Smooth muscle cell (in vitro differentiated cells): ENCODE measurements around the gene GPR148. TPM values are rescaled to one million over a fixed set of nuclear protein-coding genes. Genes with fewer than 3 reads are reported as not detected.
A peak's percentile ranks its signal among the peaks of the same experiment; 100 is the strongest.

ENCODE experiments used
- DNase-seq: peaks from one replicate; lab custom pipeline; 2025; ENCODE audit not compliant: unreplicated experiment; lab: John Stamatoyannopoulos, UW
- H2AFZ ChIP-seq: fragments of 200-600 bp; sonication (generic); 2 replicates; pipeline ENCODE4 v1.6.0; 2016; ENCODE audit warnings: antibody characterized with exemption, low read depth, mild to moderate bottlenecking
- H3F3A ChIP-seq: fragments of 200-600 bp; sonication (generic); 2 replicates; pipeline ENCODE4 v1.6.0; 2017; ENCODE audit warnings: antibody characterized with exemption, low read depth
- H3K27ac ChIP-seq: fragments of 200-600 bp; sonication (generic); 2 replicates; pipeline ENCODE4 v1.5.1; 2016; ENCODE audit warnings: low read depth, mild to moderate bottlenecking
- H3K27me3 ChIP-seq: fragments of 200-600 bp; sonication (generic); 2 replicates; pipeline ENCODE4 v1.6.1; 2016; ENCODE audit warnings: low read depth, mild to moderate bottlenecking
- H3K36me3 ChIP-seq: fragments of 200-600 bp; sonication (generic); 2 replicates; pipeline ENCODE4 v1.5.1; 2016; ENCODE audit warnings: low read depth
- H3K4me1 ChIP-seq: fragments of 200-600 bp; sonication (generic); 2 replicates; pipeline ENCODE4 v1.5.1; 2016; ENCODE audit warnings: low read depth
- H3K4me2 ChIP-seq: fragments of 200-600 bp; sonication (generic); 2 replicates; pipeline ENCODE4 v1.6.0; 2016; ENCODE audit warnings: mild to moderate bottlenecking
- H3K4me3 ChIP-seq: fragments of 200-600 bp; sonication (generic); 2 replicates; pipeline ENCODE4 v1.5.1; 2016; ENCODE audit warnings: mild to moderate bottlenecking
- H3K79me2 ChIP-seq: fragments of 200-600 bp; sonication (generic); 2 replicates; pipeline ENCODE4 v1.6.0; 2016; ENCODE audit warnings: low read depth, mild to moderate bottlenecking
- H3K9ac ChIP-seq: fragments of 200-600 bp; sonication (generic); 2 replicates; pipeline ENCODE4 v1.6.0; 2016; ENCODE audit warnings: low read depth
- H3K9me3 ChIP-seq: fragments of 200-600 bp; sonication (generic); replicated peaks from 2 replicates; pipeline ENCODE4 v1.5.1; 2016; ENCODE audit warnings: low read depth
- H4K20me1 ChIP-seq: fragments of 200-600 bp; sonication (generic); 2 replicates; pipeline ENCODE4 v1.6.0; 2016; ENCODE audit warnings: low read depth
- WGBS: methylation state at CpG from one replicate; pipeline ENCODE4 v1.1.7; 2016; ENCODE audit warnings: low lambda C conversion rate; 5-methylcytosine and 5-hydroxymethylcytosine counted together
- polyA plus RNA-seq: library from polyadenylated mRNA; unstranded; fragments of >200 nt; fragmentation: Nextera tagmentation; extraction: Ambion mirVana; gene quantifications from 2 replicates; pipeline ENCODE4 v1.2.1, GENCODE V29; 2016
- total RNA-seq: library from RNA; depleted of rRNA; stranded (reverse); fragments of >200 nt; gene quantifications from 2 replicates; pipeline ENCODE4 v1.2.3, GENCODE V29; 2014
- TF ChIP-seq, protein P1 (sequence below): fragments of 200-600 bp; sonication (generic); IDR thresholded peaks from 2 replicates; pipeline ENCODE4 v1.5.1; 2017; ENCODE audit warnings: borderline replicate concordance, mild to moderate bottlenecking, antibody characterized with exemption; ENCODE audit not compliant: insufficient read depth, poor library complexity, severe bottlenecking

Gene GPR148
- total and polyA plus RNA-seq, 2 experiments from 2014 or later: not detected

DNA sequence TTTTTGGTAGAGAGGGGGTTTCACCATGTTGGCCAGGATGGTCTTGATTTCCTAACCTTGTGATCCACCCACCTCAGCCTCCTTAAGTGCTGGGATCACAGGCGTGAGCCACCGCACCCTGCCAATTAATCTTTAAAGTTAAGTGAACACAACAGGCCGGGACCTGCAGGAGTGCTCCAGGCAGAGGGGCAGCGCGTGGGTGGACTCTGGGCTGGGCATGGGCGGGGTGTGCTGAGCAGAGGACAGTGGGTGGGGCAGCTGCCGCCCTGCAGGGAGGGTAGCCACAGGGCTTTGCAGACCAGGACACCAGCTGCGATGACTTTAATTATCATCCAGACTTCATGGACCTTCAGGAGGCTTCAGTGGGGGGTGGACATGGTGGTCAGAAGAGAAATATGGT lies 8.8 kb upstream of the GPR148 start:
- Histone ChIP-seq H4K20me1 (no peaks in the 10 kb centered on the region), H3K9ac (no peak overlapping the region), H3K79me2 (no peaks in the 10 kb centered on the region), H3K36me3 (no peaks in the 10 kb centered on the region), H3K4me3 (no peak overlapping the region), H3F3A (no peaks in the 10 kb centered on the region), H2AFZ (no peak overlapping the region), H3K4me1 (no peaks in the 10 kb centered on the region), H3K27ac (no peak overlapping the region), H3K27me3 (peaks cover 3% of the 10 kb centered on the region), H3K9me3 (no peaks in the 10 kb centered on the region), H3K4me2 (no peak overlapping the region)
- TF ChIP-seq, protein P1, sequence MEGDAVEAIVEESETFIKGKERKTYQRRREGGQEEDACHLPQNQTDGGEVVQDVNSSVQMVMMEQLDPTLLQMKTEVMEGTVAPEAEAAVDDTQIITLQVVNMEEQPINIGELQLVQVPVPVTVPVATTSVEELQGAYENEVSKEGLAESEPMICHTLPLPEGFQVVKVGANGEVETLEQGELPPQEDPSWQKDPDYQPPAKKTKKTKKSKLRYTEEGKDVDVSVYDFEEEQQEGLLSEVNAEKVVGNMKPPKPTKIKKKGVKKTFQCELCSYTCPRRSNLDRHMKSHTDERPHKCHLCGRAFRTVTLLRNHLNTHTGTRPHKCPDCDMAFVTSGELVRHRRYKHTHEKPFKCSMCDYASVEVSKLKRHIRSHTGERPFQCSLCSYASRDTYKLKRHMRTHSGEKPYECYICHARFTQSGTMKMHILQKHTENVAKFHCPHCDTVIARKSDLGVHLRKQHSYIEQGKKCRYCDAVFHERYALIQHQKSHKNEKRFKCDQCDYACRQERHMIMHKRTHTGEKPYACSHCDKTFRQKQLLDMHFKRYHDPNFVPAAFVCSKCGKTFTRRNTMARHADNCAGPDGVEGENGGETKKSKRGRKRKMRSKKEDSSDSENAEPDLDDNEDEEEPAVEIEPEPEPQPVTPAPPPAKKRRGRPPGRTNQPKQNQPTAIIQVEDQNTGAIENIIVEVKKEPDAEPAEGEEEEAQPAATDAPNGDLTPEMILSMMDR: no peak
- WGBS: 89% methylated on average over 8 of the region's 8 CpGs
- DNase-seq: no peak

DNA sequence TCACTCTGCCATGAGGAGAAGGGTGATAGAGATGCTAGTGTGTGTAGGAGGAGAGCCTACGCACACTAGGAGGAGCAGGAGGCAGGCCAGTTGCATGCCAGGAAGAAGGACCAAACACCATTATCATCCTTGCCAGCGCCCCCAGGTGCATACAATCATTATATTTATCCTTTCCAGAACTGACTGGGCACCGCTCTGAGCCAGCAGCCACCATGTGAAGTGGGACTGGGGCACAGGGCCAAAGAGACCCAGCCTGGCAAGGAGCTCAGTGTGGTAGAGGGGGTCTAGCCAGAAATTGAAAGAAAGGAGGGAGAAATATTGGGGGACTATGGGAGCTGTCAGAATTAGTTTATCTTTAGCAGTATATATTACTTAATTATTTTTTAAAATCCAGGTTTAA lies 8.3 kb upstream of the GPR148 start:
- Histone ChIP-seq H3K4me1 (no peaks in the 10 kb centered on the region), H3K79me2 (no peaks in the 10 kb centered on the region), H3K27ac (no peak overlapping the region), H3F3A (no peaks in the 10 kb centered on the region), H3K9ac (no peak overlapping the region), H4K20me1 (no peaks in the 10 kb centered on the region), H3K36me3 (no peaks in the 10 kb centered on the region), H2AFZ (no peak overlapping the region), H3K4me2 (no peak overlapping the region), H3K9me3 (no peaks in the 10 kb centered on the region), H3K4me3 (no peak overlapping the region), H3K27me3 (peaks cover 3% of the 10 kb centered on the region)
- WGBS: 73% methylated on average over 3 of the region's 3 CpGs
- DNase-seq: no peak
- TF ChIP-seq, protein P1: no peak

DNA sequence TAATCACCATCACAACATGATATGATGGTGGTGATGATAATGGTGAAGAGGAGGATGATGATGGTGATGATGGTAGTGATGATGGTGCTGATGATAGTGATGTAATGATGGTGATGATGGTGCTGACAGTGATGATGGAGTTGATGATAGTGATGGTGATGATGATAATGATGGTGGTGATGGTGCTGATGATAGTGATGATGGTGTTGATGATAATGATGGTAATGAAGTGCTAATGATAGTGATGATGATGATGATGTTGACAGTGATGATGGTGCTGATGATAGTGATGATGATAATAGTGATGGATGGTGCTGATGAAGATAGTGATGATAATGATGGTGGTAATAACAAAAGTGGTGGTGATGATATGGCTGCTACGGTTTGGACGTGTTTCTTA lies 4.4 kb upstream of the GPR148 start:
- H2AFZ ChIP-seq: no peak overlapping the region
- no peaks in the 10 kb centered on the region for H3K36me3 ChIP-seq
- peaks cover 3% of the 10 kb centered on the region for H3K27me3 ChIP-seq
- no peak for DNase-seq
- peaks cover 9% of the 10 kb centered on the region for H3K4me1 ChIP-seq
- H3K9ac ChIP-seq: no peak overlapping the region
- H3K4me2 ChIP-seq: no peak overlapping the region
- TF ChIP-seq, protein P1: no peak
- no peaks in the 10 kb centered on the region for H3F3A ChIP-seq
- no peaks in the 10 kb centered on the region for H3K9me3 ChIP-seq
- H3K79me2 ChIP-seq: no peaks in the 10 kb centered on the region
- H4K20me1 ChIP-seq: no peaks in the 10 kb centered on the region
- no peak overlapping the region for H3K4me3 ChIP-seq
- no peak overlapping the region for H3K27ac ChIP-seq
- 87% methylated on average over 2 of the region's 2 CpGs for WGBS

GRCh38 chr2:130726614-130727180 lies 2.2 kb upstream of the GPR148 start:
- DNase-seq: no peak
- H3K9ac ChIP-seq: no peak overlapping the region
- no peaks in the 10 kb centered on the region for H4K20me1 ChIP-seq
- H2AFZ ChIP-seq: peak overlapping the region; percentile 97
- no peaks in the 10 kb centered on the region for H3K79me2 ChIP-seq
- H3K27me3 ChIP-seq: peaks cover 3% of the 10 kb centered on the region
- no peaks in the 10 kb centered on the region for H3K9me3 ChIP-seq
- WGBS: 33% methylated on average over 20 of the region's 20 CpGs
- no peaks in the 10 kb centered on the region for H3F3A ChIP-seq
- H3K4me2 ChIP-seq: peak overlapping the region; percentile 92
- TF ChIP-seq, protein P1: no peak
- H3K4me1 ChIP-seq: peaks cover 9% of the 10 kb centered on the region
- H3K4me3 ChIP-seq: peak overlapping the region; percentile 65
- no peaks in the 10 kb centered on the region for H3K36me3 ChIP-seq
- no peak overlapping the region for H3K27ac ChIP-seq
